Heart right ventricle (tissue), 16 donors: ENCODE data around the gene MFNG. TPM values are rescaled to one million over a fixed set of nuclear protein-coding genes. Genes with fewer than 3 reads are reported as not detected.

ENCODE experiments used
- ATAC-seq, 8 donors: fragments of 200-7000 bp; cut with Tn5 transposase; one replicate each; pipeline ENCODE4 v1.9.1; 2020; ENCODE audit warnings: mild to moderate bottlenecking in 8 of 8, moderate library complexity in 8 of 8, moderate number of reproducible peaks in 1 of 8
- DNase-seq, 2 donors: peaks; one replicate each; pipeline ENCODE4 v3.0.0-alpha.2; 2020
- H3K27ac ChIP-seq, 10 donors: fragments of 200-600 bp; sonication (generic) in 2 of 10; one replicate each; pipeline versions ENCODE4 v1.5.0 to v1.8.0; 2020 to 2022; ENCODE audit warnings: mild to moderate bottlenecking in 3 of 10
- H3K27me3 ChIP-seq, 7 donors: fragments of 200-600 bp; one replicate each; pipeline ENCODE4 v1.8.0; 2021 to 2022; ENCODE audit warnings: mild to moderate bottlenecking in 2 of 7
- H3K36me3 ChIP-seq, 9 donors: fragments of 200-600 bp; sonication (generic) in 1 of 9; one replicate each; pipeline versions ENCODE4 v1.5.0 to v1.8.0; 2020 to 2022; ENCODE audit warnings: mild to moderate bottlenecking in 2 of 9
- H3K4me1 ChIP-seq, 9 donors: fragments of 200-600 bp; sonication (generic) in 1 of 9; one replicate each; pipeline versions ENCODE4 v1.5.0 to v1.8.0; 2020 to 2022; ENCODE audit warnings: mild to moderate bottlenecking in 4 of 9
- H3K4me3 ChIP-seq, 10 donors: fragments of 200-600 bp; sonication (generic) in 2 of 10; one replicate each; pipeline versions ENCODE4 v1.5.0 to v1.8.0; 2020 to 2022; ENCODE audit warnings: mild to moderate bottlenecking in 7 of 10, moderate library complexity in 2 of 10
- H3K9me3 ChIP-seq, 11 donors: fragments of 200-600 bp in 10 of 11; sonication (generic) in 2 of 11; one replicate each; pipeline versions ENCODE4 v1.5.0 to v1.8.0; 2013 to 2022; ENCODE audit warnings: mild to moderate bottlenecking in 2 of 11, control low read depth in 1 of 11, moderate library complexity in 1 of 11
- WGBS, 2 donors: extraction: QIAGEN DNeasy Blood & Tissue Kit; methylation state at CpG; one replicate each; pipeline ENCODE4 v1.1.7; 2013; ENCODE audit warnings: inconsistent platforms in 1 of 2; 5-methylcytosine and 5-hydroxymethylcytosine counted together
- intact Hi-C, 10 donors: fragments of 100-400 bp; cut with DNase I; formaldehyde crosslinking; loops; one replicate each; pipeline versions ENCODE4 v1.11.1 to v1.14.2; 2022
- polyA plus RNA-seq, 2 donors: library from polyadenylated mRNA; stranded (reverse); fragments of 200-250 nt; gene quantifications; one replicate each; pipeline ENCODE4 v1.2.3, GENCODE V29; 2013
- total RNA-seq, 10 donors: library from RNA; stranded (reverse); fragmentation: NEBNext Ultra II Directional in 3 of 10; extraction: Animal tissue kit (Norgen Biotek cat#: 25700) in 3 of 10; gene quantifications; one replicate each; pipeline versions ENCODE4 v1.2.1 to v1.2.4, GENCODE V29; 2021 to 2023
- TF ChIP-seq, protein P1 (sequence below), 9 donors: fragments of 200-600 bp; sonication (generic) in 2 of 9; IDR thresholded peaks; one replicate each; pipeline versions ENCODE4 v1.5.0 to v1.8.0; 2021 to 2022; ENCODE audit warnings: antibody characterized with exemption in 9 of 9, mild to moderate bottlenecking in 5 of 9, moderate library complexity in 1 of 9
- donor health status: Arrhythmogenic right ventricular cardiomyopathy.
- donor health status: ischemic (EF 13 %, LVEDD 7.1; RV severe dilation, severe dysfunction).
- donor health status: healthy with polysubstance abuse.
- donor health status: DM: no; HTN: yes; CAD: no.
- donor health status: DM: no; HTN: no; CAD: no.
- donor health status: ischemic (EF 25% LVEDD 6.9; RV normal size, moderate dysfunction).
- donor health status: ischemic (EF 25% LVEDD 5.7; RV mildly dilated, moderate dysfunction).
- donor health status: healthy.
- donor health status: DM: yes; HTN: yes; CAD: no.
- donor health status: Ischemic cardiomyopathy.
- donor health status: ischemic (EF 35%, LVEDD 5.7; RV mildly dilated, moderate dysfunction).
- donor health status: nonischemic (EF 11% LVEDD 7.7; RV severe dilation, severe dysfunction).
- donor health status: DM: yes; HTN: yes; CAD: no.
- donor health status: PGD.
- donor health status: ischemic (EF 29% LVEDD 5.4; RV normal size, mild dysfunction).
- donor health status: nonischemic (EF 23%, LVEDD 6.1; RV moderate dilation, normal function).

MFNG gene
- total and polyA plus RNA-seq, 12 donors, result 5.1 to 19.4 (median 8.8) TPM

DNA sequence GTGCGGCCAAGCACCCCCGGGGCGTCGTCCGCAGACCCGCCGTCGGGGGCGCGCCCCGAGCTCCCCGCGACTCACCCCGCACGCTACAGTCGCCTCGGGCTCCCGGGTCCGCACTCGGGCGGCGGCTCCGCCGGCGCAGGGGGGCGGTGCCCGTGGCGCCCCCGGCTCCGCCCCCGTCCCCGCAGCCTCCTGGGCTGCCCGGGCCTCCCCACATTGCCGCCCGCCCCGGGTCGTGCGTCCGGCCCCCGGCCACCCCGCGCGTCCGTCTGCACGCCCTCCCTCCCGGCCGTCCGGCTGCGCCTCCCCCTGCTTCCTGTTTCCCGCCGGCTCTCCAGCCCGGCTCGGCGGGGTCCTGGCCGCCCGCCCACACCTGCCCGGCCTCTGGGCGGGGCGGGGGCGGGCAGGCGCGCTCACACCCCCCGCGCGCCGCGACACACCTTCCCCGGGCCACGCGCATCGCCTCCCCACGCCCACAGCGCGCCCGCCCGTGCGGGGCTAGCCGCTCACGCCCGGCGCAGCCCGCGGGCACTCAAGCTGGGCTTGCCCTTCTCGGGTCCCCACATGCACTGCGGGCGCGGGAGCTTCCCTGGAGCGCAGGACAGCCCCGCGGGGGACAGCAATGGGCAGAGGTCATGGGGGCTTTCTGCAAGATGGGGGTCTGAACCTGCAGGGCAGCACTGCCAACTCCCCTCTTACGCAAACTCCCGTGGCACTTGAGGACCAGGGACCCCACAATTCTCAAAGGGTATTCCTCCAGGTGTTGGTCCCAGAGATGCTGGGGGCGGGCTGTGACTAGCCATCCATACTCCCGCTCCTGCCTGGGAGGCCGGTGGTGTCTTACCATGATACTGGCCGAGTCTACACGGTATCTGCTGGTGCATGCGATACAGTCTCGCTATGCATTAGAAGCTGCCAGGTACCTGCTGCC is 33.3 kb upstream of the MFNG start, which contains the start of gene CARD10:
Gene CARD10, minus strand, starts transcription at position 148 of the 928 bp plus-strand sequence. CDS start 215 bp downstream, outside the sequence.
- peak; percentile 53 to 63 for DNase-seq
- H3K4me3 ChIP-seq, result peak within 1 kb of the TSS; percentile 2 to 84 (median 74)
- intact Hi-C loops, result no loop called here
- H3K27me3 ChIP-seq, result peaks cover 9 to 47% (median 12%) of the 10 kb centered on the region in 7 donors
- TF ChIP-seq, protein P1, sequence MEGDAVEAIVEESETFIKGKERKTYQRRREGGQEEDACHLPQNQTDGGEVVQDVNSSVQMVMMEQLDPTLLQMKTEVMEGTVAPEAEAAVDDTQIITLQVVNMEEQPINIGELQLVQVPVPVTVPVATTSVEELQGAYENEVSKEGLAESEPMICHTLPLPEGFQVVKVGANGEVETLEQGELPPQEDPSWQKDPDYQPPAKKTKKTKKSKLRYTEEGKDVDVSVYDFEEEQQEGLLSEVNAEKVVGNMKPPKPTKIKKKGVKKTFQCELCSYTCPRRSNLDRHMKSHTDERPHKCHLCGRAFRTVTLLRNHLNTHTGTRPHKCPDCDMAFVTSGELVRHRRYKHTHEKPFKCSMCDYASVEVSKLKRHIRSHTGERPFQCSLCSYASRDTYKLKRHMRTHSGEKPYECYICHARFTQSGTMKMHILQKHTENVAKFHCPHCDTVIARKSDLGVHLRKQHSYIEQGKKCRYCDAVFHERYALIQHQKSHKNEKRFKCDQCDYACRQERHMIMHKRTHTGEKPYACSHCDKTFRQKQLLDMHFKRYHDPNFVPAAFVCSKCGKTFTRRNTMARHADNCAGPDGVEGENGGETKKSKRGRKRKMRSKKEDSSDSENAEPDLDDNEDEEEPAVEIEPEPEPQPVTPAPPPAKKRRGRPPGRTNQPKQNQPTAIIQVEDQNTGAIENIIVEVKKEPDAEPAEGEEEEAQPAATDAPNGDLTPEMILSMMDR (IDR thresholded peaks at IDR 0.05), result no peak
- H3K27ac ChIP-seq, result peak within 1 kb of the TSS; percentile 63 to 93 (median 88)
- WGBS, 2 donors, result 3 to 4% methylated on average over 90 to 99 of the region's 99 CpGs
- peaks cover 0 to 6% (median 0%) of the 10 kb centered on the region in 11 donors for H3K9me3 ChIP-seq
- H3K4me1 ChIP-seq, result peaks cover 0 to 44% (median 20%) of the 10 kb centered on the region in 9 donors
- peaks cover 0 to 18% (median 0%) of the 10 kb centered on the region in 9 donors for H3K36me3 ChIP-seq
- ATAC-seq, result peak; percentile 57 to 84 (median 67)

DNA sequence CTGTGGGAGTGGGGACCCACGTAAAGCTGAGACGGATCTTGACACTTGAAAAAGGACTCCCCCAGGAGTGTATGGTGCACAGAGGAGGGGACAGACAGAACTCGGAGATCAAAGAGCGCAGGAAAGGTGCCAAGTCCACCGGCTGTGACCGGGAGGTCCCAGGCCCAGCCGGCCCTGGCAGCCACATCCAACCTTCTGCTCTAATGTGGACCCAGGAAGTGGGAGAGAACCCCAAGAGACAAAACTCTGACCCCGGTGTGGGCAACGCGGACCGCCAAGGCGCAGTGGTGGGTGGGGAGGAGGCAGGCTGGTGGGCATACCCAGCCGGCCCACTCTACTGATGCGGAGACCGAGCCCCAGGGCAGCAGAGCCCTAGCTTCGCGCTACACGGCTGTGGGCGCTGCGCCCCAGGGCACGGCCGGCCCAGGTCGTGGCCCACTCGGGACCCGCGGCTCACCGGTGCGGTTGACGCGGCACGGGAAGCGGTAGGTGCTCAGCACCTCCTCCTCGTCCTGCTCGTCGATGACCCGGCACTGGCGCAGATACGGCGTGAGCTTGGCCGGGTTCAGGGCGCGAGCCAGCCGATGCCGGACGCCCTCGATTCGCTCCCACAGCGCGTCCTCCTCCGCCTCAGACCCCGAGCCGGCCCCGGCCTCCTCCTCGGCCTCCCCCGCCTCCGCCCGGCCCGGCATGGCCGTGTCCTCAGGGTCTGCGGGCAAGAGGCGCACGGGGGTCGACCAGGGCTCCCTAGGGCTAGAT is 32.5 kb upstream of the MFNG start:
- Histone ChIP-seq H3K36me3 (peaks cover 0 to 18% (median 0%) of the 10 kb centered on the region in 9 donors), H3K4me3 (peak overlapping the region; percentile 2 to 84 (median 74)), H3K27me3 (peaks cover 9 to 42% (median 12%) of the 10 kb centered on the region in 7 donors), H3K4me1 (peaks cover 0 to 47% (median 20%) of the 10 kb centered on the region in 9 donors), H3K9me3 (peaks cover 0 to 6% (median 0%) of the 10 kb centered on the region in 11 donors), H3K27ac (peak overlapping the region; percentile 63 to 93 (median 88))
- TF ChIP-seq, protein P1 (IDR thresholded peaks at IDR 0.05), result no peak
- WGBS, 2 donors, result 11 to 16% methylated on average over 48 to 63 of the region's 63 CpGs
- ATAC-seq, result peak; percentile 6 to 42 (median 15)
- intact Hi-C loops, result no loop called here
- DNase-seq, result no peak

DNA sequence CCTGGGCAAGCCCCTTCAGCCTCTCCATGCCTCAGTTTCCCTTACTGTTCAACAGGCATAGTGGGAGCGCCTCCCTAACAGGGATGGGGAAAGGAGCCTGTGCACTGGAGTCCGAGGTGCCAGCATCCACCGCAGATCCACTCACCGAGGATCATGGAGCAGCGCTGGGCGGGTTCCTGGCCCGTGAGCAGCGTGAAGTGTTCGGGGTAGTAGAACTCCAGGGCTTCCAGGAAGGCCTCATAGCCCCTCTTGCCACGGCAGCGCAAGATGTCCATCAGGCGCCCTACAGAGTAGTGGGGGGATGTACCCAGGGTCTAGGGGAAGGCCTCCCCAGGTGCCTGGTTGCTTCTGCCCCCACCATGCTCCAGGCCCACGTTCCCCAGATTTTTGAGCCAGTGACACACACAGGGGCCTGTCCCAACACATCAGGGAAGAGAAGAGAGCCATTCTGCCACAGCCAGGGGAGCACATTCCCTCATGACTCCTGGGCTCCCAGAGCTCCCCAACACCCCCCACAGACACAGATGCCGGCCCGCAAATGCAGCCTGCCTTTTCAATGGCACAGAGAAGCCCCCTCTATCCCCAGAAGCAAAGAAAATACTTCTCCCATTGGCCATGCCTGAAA is 31.8 kb upstream of the MFNG start:
- peaks cover 0 to 6% (median 0%) of the 10 kb centered on the region in 11 donors for H3K9me3 ChIP-seq
- TF ChIP-seq, protein P1 (IDR thresholded peaks at IDR 0.05), result no peak
- H3K36me3 ChIP-seq, result peaks cover 0 to 18% (median 0%) of the 10 kb centered on the region in 9 donors
- DNase-seq (no peak), ATAC-seq (peak in 1 of 8 donors; percentile 2)
- peaks cover 9 to 42% (median 12%) of the 10 kb centered on the region in 7 donors for H3K27me3 ChIP-seq
- peak overlapping the region; percentile 63 to 93 (median 88) for H3K27ac ChIP-seq
- H3K4me3 ChIP-seq, result peak overlapping the region; percentile 2 to 84 (median 74)
- 71 to 74% methylated on average over 15 of the region's 15 CpGs for WGBS, 2 donors
- peaks cover 0 to 55% (median 20%) of the 10 kb centered on the region in 9 donors for H3K4me1 ChIP-seq
- intact Hi-C loops, result no loop called here
